Astrocyte (in vitro differentiated cells and primary cell): ENCODE measurements around the gene NDUFA11. TPM values are rescaled to one million over a fixed set of nuclear protein-coding genes. Genes with fewer than 3 reads are reported as not detected.

ENCODE experiments used
- DNase-seq: peaks from one replicate; pipeline ENCODE4 v3.0.0-alpha.2; 2010; ENCODE audit warnings: low read depth
- FAIRE-seq: peaks from 2 replicates; lab custom pipeline; 2011; peaks lifted over from hg19 to GRCh38; lab: Jason Lieb, UNC
- H2AFZ ChIP-seq: 2 replicates; pipeline ENCODE4 v1.6.0; 2012; ENCODE audit warnings: low read depth, low read length, inconsistent platforms
- H3K27ac ChIP-seq: 2 replicates; pipeline ENCODE4 v1.5.1; 2011; ENCODE audit warnings: low read depth, low read length, inconsistent platforms
- H3K27me3 ChIP-seq: 2 replicates; pipeline ENCODE4 v1.6.0; 2011; ENCODE audit warnings: low read length, inconsistent platforms; ENCODE audit not compliant: insufficient read depth
- H3K36me3 ChIP-seq: 2 replicates; pipeline ENCODE4 v1.5.1; 2011; ENCODE audit warnings: low read length, inconsistent platforms; ENCODE audit not compliant: insufficient read depth
- H3K4me1 ChIP-seq: 2 replicates; pipeline ENCODE4 v1.5.1; 2011; ENCODE audit warnings: low read length, inconsistent platforms; ENCODE audit not compliant: insufficient read depth
- H3K4me2 ChIP-seq: 2 replicates; pipeline ENCODE4 v1.6.0; 2012; ENCODE audit warnings: low read length, inconsistent platforms
- H3K4me3 ChIP-seq: 2 replicates; pipeline ENCODE4 v1.5.1; 2011; ENCODE audit warnings: low read depth, mild to moderate bottlenecking, low read length, inconsistent platforms; ENCODE audit not compliant: insufficient read depth
- H3K79me2 ChIP-seq: 2 replicates; pipeline ENCODE4 v1.6.0; 2012; ENCODE audit warnings: mild to moderate bottlenecking, low read length, inconsistent platforms; ENCODE audit not compliant: insufficient read depth
- H3K9ac ChIP-seq: 2 replicates; pipeline ENCODE4 v1.6.0; 2012; ENCODE audit warnings: mild to moderate bottlenecking, low read length, inconsistent platforms
- H3K9me3 ChIP-seq: 2 replicates; pipeline ENCODE4 v1.5.1; 2012; ENCODE audit warnings: low read depth, mild to moderate bottlenecking, low read length, inconsistent platforms; ENCODE audit not compliant: insufficient read depth
- H4K20me1 ChIP-seq: 2 replicates; pipeline ENCODE4 v1.6.0; 2012; ENCODE audit warnings: low read length, inconsistent platforms; ENCODE audit not compliant: insufficient read depth
- H3K27ac Mint-ChIP-seq: one replicate; pipeline ENCODE4 v1.8.0; 2021; ENCODE audit warnings: mild to moderate bottlenecking, mixed read lengths; ENCODE audit not compliant: unreplicated experiment
- H3K27me3 Mint-ChIP-seq: one replicate; pipeline ENCODE4 v1.8.0; 2021; ENCODE audit warnings: low read depth, mixed read lengths; ENCODE audit not compliant: unreplicated experiment
- H3K36me3 Mint-ChIP-seq: one replicate; pipeline ENCODE4 v1.8.0; 2021; ENCODE audit warnings: low read depth, mixed read lengths; ENCODE audit not compliant: unreplicated experiment
- H3K4me1 Mint-ChIP-seq: one replicate; pipeline ENCODE4 v1.8.0; 2021; ENCODE audit warnings: low read depth, mixed read lengths; ENCODE audit not compliant: unreplicated experiment
- H3K4me3 Mint-ChIP-seq: one replicate; pipeline ENCODE4 v1.8.0; 2021; ENCODE audit warnings: mild to moderate bottlenecking, moderate library complexity, mixed read lengths; ENCODE audit not compliant: unreplicated experiment
- H3K9me3 Mint-ChIP-seq: one replicate; pipeline ENCODE4 v1.8.0; 2021; ENCODE audit warnings: mild to moderate bottlenecking, mixed read lengths; ENCODE audit not compliant: unreplicated experiment
- EZH2 ChIP-seq: IDR thresholded peaks from 2 replicates; pipeline ENCODE4 v1.6.1; 2012; ENCODE audit warnings: mild to moderate bottlenecking, low read length, inconsistent platforms; ENCODE audit not compliant: insufficient read depth
- total RNA-seq: library from RNA; stranded (reverse); gene quantifications from 2 replicates; pipeline ENCODE4 v1.2.1, GENCODE V29; 2021
- TF ChIP-seq, protein P1 (sequence below): IDR thresholded peaks from 2 replicates; pipeline ENCODE4 v1.5.1; 2011; ENCODE audit warnings: low read depth, mild to moderate bottlenecking, inconsistent platforms, low read length, moderate library complexity; ENCODE audit not compliant: insufficient read depth

NDUFA11 gene
- total RNA-seq, 1 donor from 2014 or later: 286 TPM

DNA sequence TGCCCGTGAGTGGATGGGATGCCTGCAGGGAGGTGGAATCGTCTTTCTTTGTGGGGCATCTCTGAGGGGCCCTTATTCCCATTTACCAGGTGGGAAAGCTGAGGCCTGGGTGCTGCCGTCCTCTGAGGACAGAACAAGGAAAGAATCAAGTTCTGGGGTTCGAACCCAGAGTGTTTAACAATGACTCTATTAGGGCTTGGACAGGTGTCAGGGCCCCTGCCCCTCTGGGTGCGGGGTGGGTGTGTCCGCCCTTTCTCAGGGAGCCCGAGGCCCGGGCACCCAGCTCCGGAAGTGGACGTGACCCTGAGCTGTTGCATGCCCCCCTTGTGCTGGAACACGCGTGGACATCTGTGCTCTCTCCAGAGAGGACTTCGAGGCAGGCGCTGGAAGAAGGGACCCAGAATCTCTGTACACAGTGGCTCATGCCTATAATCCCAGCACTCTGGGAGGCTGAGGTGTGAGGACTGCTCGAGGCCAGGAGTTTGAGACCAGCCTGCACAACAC, 10.8 kb downstream of the NDUFA11 start:
- Mint-ChIP-seq H3K36me3 (no peaks in the 10 kb centered on the region), H3K27me3 (peaks cover 4% of the 10 kb centered on the region), H3K4me1 (no peaks in the 10 kb centered on the region), H3K4me3 (no peak overlapping the region), H3K9me3 (no peaks in the 10 kb centered on the region), H3K27ac (no peak overlapping the region)
- no peak for FAIRE-seq
- peaks cover 6% of the 10 kb centered on the region for H3K4me1 ChIP-seq
- no peak for DNase-seq
- H4K20me1 ChIP-seq: peaks cover 39% of the 10 kb centered on the region
- peaks cover 11% of the 10 kb centered on the region for H3K79me2 ChIP-seq
- H3K4me2 ChIP-seq: no peak overlapping the region
- H3K36me3 ChIP-seq: no peaks in the 10 kb centered on the region
- no peak overlapping the region for H3K27ac ChIP-seq
- no peak overlapping the region for H2AFZ ChIP-seq
- peak overlapping the region; percentile 14 for H3K9ac ChIP-seq
- TF ChIP-seq, protein P1, sequence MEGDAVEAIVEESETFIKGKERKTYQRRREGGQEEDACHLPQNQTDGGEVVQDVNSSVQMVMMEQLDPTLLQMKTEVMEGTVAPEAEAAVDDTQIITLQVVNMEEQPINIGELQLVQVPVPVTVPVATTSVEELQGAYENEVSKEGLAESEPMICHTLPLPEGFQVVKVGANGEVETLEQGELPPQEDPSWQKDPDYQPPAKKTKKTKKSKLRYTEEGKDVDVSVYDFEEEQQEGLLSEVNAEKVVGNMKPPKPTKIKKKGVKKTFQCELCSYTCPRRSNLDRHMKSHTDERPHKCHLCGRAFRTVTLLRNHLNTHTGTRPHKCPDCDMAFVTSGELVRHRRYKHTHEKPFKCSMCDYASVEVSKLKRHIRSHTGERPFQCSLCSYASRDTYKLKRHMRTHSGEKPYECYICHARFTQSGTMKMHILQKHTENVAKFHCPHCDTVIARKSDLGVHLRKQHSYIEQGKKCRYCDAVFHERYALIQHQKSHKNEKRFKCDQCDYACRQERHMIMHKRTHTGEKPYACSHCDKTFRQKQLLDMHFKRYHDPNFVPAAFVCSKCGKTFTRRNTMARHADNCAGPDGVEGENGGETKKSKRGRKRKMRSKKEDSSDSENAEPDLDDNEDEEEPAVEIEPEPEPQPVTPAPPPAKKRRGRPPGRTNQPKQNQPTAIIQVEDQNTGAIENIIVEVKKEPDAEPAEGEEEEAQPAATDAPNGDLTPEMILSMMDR: no peak
- no peak for TF ChIP-seq EZH2
- H3K9me3 ChIP-seq: no peaks in the 10 kb centered on the region
- H3K4me3 ChIP-seq: no peak overlapping the region
- no peaks in the 10 kb centered on the region for H3K27me3 ChIP-seq

DNA sequence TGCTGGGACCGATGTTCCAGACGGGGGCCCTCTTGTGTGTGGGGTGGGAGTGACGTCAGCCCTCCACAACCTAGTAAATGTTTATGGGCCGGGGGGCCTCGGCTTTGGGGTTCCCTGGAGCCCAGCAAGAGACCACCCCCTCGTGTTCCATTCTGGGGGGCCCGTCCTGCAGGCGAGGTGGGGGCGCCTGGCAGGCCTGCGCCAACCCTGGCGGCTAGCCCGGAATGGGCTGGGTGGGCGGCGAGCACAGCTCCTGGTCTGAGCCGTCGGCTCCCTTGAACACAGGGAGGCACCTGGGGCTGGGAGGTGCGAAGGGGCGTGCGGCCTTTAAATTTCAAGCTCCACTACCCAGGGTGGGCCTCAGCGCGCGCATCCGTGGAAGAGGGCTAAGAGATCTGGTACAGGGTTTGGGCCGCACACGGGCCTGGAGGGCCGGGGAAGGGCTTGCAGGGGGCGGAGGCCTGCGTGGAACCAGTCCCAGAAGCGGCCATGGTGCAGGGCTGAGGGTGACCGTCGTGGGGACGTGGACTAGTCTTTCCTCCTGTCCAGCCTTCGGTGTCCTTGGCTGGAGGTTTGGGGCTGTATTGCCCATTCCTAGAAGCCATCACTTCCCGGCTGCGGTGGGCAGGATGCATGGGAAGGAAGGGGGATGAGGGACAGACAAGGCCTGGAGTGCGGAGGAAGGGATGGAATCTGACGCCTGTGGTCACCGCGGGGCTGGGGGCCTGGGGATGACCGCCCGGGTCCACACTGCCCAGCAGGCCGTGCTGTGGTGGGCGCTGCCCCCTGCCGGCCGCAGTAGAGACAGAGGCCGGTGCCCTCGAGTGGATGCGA, 11.4 kb downstream of the NDUFA11 start:
- DNase-seq: peak; percentile 15
- peaks cover 32% of the 10 kb centered on the region for H4K20me1 ChIP-seq
- peaks cover 7% of the 10 kb centered on the region for H3K79me2 ChIP-seq
- H3K9me3 Mint-ChIP-seq: no peaks in the 10 kb centered on the region
- TF ChIP-seq, protein P1: peak; percentile 46
- TF ChIP-seq EZH2: no peak
- H3K36me3 ChIP-seq: no peaks in the 10 kb centered on the region
- H3K27me3 ChIP-seq: no peaks in the 10 kb centered on the region
- H3K4me3 Mint-ChIP-seq: no peak overlapping the region
- H2AFZ ChIP-seq: no peak overlapping the region
- no peak overlapping the region for H3K4me3 ChIP-seq
- H3K4me1 Mint-ChIP-seq: no peaks in the 10 kb centered on the region
- no peak overlapping the region for H3K27ac ChIP-seq
- FAIRE-seq: no peak
- H3K4me2 ChIP-seq: peak overlapping the region; percentile 46
- H3K27me3 Mint-ChIP-seq: peaks cover 4% of the 10 kb centered on the region
- peak overlapping the region; percentile 14 for H3K9ac ChIP-seq
- H3K9me3 ChIP-seq: no peaks in the 10 kb centered on the region
- H3K4me1 ChIP-seq: peaks cover 6% of the 10 kb centered on the region
- H3K36me3 Mint-ChIP-seq: no peaks in the 10 kb centered on the region
- no peak overlapping the region for H3K27ac Mint-ChIP-seq

DNA sequence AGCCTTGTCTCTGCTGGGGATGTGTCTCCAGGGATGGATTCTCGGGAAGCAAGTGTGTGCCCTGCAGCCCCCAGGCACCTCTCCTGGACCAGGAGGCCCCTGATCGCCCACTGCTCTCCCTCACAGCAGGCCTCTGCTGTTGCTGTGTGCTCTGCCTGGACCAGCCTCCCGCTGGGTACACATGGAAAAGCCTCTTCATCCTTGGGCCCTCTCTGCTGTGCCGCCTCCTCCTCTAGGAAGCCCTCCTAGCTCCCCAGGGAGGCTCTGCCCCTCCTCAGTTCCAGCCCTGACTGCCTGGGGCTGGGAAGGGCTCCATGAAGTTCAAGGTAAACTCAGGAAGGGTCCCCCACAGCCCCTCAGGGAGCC, 12.0 kb downstream of the NDUFA11 start:
- H3K9ac ChIP-seq: no peak overlapping the region
- H3K27me3 ChIP-seq: no peaks in the 10 kb centered on the region
- Mint-ChIP-seq H3K27me3 (peaks cover 6% of the 10 kb centered on the region), H3K36me3 (no peaks in the 10 kb centered on the region), H3K4me3 (no peak overlapping the region), H3K9me3 (no peaks in the 10 kb centered on the region), H3K4me1 (no peaks in the 10 kb centered on the region), H3K27ac (no peak overlapping the region)
- H3K4me1 ChIP-seq: peaks cover 6% of the 10 kb centered on the region
- no peak overlapping the region for H3K27ac ChIP-seq
- TF ChIP-seq, protein P1: no peak
- TF ChIP-seq EZH2: no peak
- DNase-seq: no peak
- no peaks in the 10 kb centered on the region for H3K36me3 ChIP-seq
- H3K4me3 ChIP-seq: no peak overlapping the region
- peaks cover under 1% of the 10 kb centered on the region for H3K79me2 ChIP-seq
- H4K20me1 ChIP-seq: peaks cover 26% of the 10 kb centered on the region
- H3K4me2 ChIP-seq: no peak overlapping the region
- H3K9me3 ChIP-seq: no peaks in the 10 kb centered on the region
- FAIRE-seq: no peak
- no peak overlapping the region for H2AFZ ChIP-seq
